RCC 7860 (cell line): ENCODE measurements around the gene ADCY2.

Experiments used
- DNase-seq: peaks from one replicate; pipeline ENCODE4 v3.0.0-alpha.2; 2015; ENCODE audit warnings: low spot score
- FAIRE-seq: peaks from 2 replicates; lab custom pipeline; 2012; peaks lifted over from hg19 to GRCh38; lab: Jason Lieb, UNC

ADCY2 gene

GRCh38 chr5:7495131-7495517 is 99.2 kb downstream of the ADCY2 start:
- DNase-seq, result no peak
- FAIRE-seq, result no peak

GRCh38 chr5:7500256-7500655 is 104.3 kb downstream of the ADCY2 start:
- FAIRE-seq, result no peak
- DNase-seq, result no peak

- FAIRE-seq, result no peak
These were observed 105.1 kb downstream of the ADCY2 start for GRCh38 chr5:7501061-7501460.

GRCh38 chr5:7503564-7503963 is 107.6 kb downstream of the ADCY2 start:
- no peak for FAIRE-seq
- DNase-seq, result no peak

More at GRCh38 chr5:7501061-7501460, 105.1 kb downstream of the ADCY2 start:
- DNase-seq, result no peak

- no peak for DNase-seq
- no peak for FAIRE-seq
These were observed 119.5 kb downstream of the ADCY2 start for GRCh38 chr5:7515284-7515914.

- DNase-seq, result no peak
- no peak for FAIRE-seq
These were observed 120.3 kb downstream of the ADCY2 start for GRCh38 chr5:7516253-7516652.

GRCh38 chr5:7517006-7517405 is 121.1 kb downstream of the ADCY2 start:
- DNase-seq, result no peak
- FAIRE-seq, result no peak

GRCh38 chr5:7518947-7519560 is 123.1 kb downstream of the ADCY2 start:
- no peak for FAIRE-seq
- no peak for DNase-seq

- DNase-seq (no peak), FAIRE-seq (no peak)
These were observed 123.6 kb downstream of the ADCY2 start for GRCh38 chr5:7519564-7519963.

- FAIRE-seq (no peak), DNase-seq (no peak)
These were observed 133.9 kb downstream of the ADCY2 start for GRCh38 chr5:7529880-7530279.

GRCh38 chr5:7533941-7534340 is 138.0 kb downstream of the ADCY2 start:
- DNase-seq (no peak), FAIRE-seq (no peak)

GRCh38 chr5:7534505-7534904 is 138.6 kb downstream of the ADCY2 start:
- FAIRE-seq (no peak), DNase-seq (no peak)

GRCh38 chr5:7537573-7537972 is 141.6 kb downstream of the ADCY2 start:
- FAIRE-seq (no peak), DNase-seq (no peak)

GRCh38 chr5:7539571-7539970 is 143.6 kb downstream of the ADCY2 start:
- FAIRE-seq (no peak), DNase-seq (no peak)

- FAIRE-seq (no peak), DNase-seq (no peak)
These were observed 145.0 kb downstream of the ADCY2 start for GRCh38 chr5:7540736-7541485.

- FAIRE-seq, result no peak
- DNase-seq, result no peak
These were observed 146.0 kb downstream of the ADCY2 start for GRCh38 chr5:7541898-7542297.

- DNase-seq (no peak), FAIRE-seq (no peak)
These were observed 150.6 kb downstream of the ADCY2 start for GRCh38 chr5:7546555-7546954.

- no peak for FAIRE-seq
- DNase-seq, result no peak
These were observed 152.7 kb downstream of the ADCY2 start for GRCh38 chr5:7548596-7548995.

GRCh38 chr5:7565559-7565958 is 169.6 kb downstream of the ADCY2 start:
- FAIRE-seq, result no peak
- no peak for DNase-seq

GRCh38 chr5:7576023-7576715 is 180.2 kb downstream of the ADCY2 start:
- DNase-seq (no peak), FAIRE-seq (no peak)

- no peak for DNase-seq
These were observed 181.4 kb downstream of the ADCY2 start for GRCh38 chr5:7577381-7577780.

GRCh38 chr5:7578071-7578470 is 182.1 kb downstream of the ADCY2 start:
- no peak for FAIRE-seq
- DNase-seq, result no peak

More at GRCh38 chr5:7577381-7577780, 181.4 kb downstream of the ADCY2 start:
- FAIRE-seq, result no peak
